Astrocyte of the spinal cord (primary cell): Measurements from ENCODE around the gene CDNF.

Source experiments
- DNase-seq: peaks from one replicate; pipeline ENCODE4 v3.0.0; 2011; ENCODE audit warnings: low read depth, low spot score
- H3K4me3 ChIP-seq: 2 replicates; pipeline ENCODE4 v1.5.1; 2011; ENCODE audit warnings: low read depth, mild to moderate bottlenecking, low read length, moderate library complexity
- in situ Hi-C: cut with HindIII; loops from 2 replicates; pipeline ENCODE4 v1.10.0; 2017; ENCODE audit warnings: low sequenced_read_pairs
- TF ChIP-seq, protein P1 (sequence below): IDR thresholded peaks from 2 replicates; pipeline ENCODE4 v1.5.1; 2012; ENCODE audit warnings: low read depth, mild to moderate bottlenecking, low read length, inconsistent platforms

Gene CDNF

DNA sequence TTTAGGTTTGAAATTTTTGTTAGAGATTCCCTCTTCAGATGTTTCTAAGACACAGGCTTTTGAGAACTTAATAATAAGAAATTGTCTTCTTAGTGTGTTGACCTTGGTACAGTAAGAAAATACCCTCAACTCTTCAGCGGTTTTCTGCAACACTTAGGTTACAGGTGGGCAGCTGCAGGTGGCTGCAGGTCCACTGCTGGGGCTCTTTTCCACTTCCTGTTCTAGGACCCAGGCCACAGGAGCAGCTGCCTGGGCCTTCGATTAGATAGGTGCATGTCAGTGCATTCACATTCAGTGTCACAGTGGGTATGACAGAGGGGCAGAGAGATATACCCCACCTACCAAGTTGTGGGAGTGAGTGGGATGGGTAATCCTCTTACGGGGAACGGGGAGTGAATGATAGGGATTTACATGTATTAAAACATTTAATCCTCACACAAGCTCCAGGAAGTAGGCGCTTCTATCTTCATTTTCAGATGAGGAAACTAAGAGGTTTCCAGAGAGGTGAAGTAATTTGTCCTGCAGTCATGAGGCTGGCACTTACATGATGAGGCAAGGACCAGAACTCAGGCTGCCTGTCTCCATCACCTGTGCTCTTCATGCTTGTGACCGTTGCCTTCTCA lies 20.6 kb upstream of the CDNF start:
- H3K4me3 ChIP-seq = no peak overlapping the region
- in situ Hi-C loops = no loop called here
- TF ChIP-seq, protein P1, sequence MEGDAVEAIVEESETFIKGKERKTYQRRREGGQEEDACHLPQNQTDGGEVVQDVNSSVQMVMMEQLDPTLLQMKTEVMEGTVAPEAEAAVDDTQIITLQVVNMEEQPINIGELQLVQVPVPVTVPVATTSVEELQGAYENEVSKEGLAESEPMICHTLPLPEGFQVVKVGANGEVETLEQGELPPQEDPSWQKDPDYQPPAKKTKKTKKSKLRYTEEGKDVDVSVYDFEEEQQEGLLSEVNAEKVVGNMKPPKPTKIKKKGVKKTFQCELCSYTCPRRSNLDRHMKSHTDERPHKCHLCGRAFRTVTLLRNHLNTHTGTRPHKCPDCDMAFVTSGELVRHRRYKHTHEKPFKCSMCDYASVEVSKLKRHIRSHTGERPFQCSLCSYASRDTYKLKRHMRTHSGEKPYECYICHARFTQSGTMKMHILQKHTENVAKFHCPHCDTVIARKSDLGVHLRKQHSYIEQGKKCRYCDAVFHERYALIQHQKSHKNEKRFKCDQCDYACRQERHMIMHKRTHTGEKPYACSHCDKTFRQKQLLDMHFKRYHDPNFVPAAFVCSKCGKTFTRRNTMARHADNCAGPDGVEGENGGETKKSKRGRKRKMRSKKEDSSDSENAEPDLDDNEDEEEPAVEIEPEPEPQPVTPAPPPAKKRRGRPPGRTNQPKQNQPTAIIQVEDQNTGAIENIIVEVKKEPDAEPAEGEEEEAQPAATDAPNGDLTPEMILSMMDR = no peak
- DNase-seq = no peak

DNA sequence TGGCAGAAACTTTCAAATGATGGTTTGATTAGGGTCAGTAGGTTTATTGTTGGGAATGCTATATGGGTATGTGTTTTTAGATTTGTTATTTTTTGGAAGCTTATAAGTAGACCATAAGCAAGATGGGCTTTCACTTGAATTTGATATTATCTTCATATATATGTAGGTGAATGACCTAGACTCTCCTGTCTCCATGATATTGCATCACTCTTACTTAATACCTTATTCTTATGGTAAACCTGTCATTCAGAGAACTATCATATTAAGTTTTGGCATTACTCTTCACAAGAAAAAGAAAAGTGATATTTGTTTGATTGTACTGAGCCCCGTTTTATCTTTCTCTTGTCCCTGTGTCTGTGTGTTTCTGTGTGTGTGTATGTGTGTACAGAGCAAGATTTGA lies 17.6 kb upstream of the CDNF start:
- in situ Hi-C loops = no loop called here
- no peak for DNase-seq
- no peak overlapping the region for H3K4me3 ChIP-seq
- TF ChIP-seq, protein P1 = no peak

- no peak overlapping the region for H3K4me3 ChIP-seq
- TF ChIP-seq, protein P1 = no peak
- in situ Hi-C loops = no loop called here
- DNase-seq = no peak
These were observed 14.4 kb upstream of the CDNF start for GRCh38 chr10:14852236-14852635.

DNA sequence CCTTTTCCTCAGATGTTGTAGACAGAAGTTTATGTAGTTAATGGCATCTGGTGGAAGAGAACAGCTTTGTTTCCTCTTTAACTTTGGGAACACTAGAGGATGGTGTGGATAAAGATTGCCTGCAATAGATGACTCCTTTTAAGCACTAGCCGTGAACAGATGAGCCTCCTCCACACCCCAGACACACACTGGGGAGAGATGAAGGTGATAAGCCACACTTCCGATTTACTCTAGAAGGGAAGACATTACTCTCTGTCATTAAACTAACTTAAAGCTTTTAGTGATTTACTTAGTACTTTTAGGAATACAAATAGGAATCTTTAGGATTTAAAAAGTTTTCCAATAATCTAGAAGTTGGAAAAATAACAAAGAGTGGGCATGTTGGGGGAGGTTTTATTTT lies 7.1 kb upstream of the CDNF start:
- in situ Hi-C loops = no loop called here
- H3K4me3 ChIP-seq = no peak overlapping the region
- TF ChIP-seq, protein P1 = no peak
- DNase-seq = no peak

- in situ Hi-C loops = no loop called here
These were observed 5.6 kb upstream of the CDNF start for GRCh38 chr10:14843327-14843988.

DNA sequence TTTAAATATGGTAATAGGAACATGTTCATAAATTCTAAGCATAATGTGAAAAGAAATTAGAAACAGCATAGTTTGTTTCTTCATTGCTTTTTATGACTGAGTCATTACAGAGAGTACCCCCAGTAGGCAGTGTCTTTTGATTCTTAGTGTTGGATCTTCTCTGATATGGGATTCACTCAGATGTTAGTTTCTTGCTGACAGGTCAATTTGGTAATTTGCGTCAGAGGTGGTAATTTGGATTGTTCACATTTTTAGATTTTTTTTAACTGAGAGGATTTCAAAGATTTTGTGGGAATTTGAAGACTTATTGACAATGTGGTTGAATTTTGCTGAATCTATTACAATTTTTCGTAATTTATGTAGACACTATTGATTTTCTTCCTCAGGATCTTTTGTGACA lies 2.3 kb upstream of the CDNF start:
- H3K4me3 ChIP-seq = no peak overlapping the region
- in situ Hi-C loops = no loop called here
- no peak for DNase-seq
- TF ChIP-seq, protein P1 = no peak

More at GRCh38 chr10:14843327-14843988, 5.6 kb upstream of the CDNF start:
- no peak overlapping the region for H3K4me3 ChIP-seq
- no peak for DNase-seq
- TF ChIP-seq, protein P1 = no peak
